ES-I3 (cell line): ENCODE results near the gene CFAP58.

ENCODE experiments used
- H3K36me3 ChIP-seq: 2 replicates; pipeline ENCODE4 v1.6.1; 2013; ENCODE audit warnings: mild to moderate bottlenecking, low read length, control low read depth, moderate library complexity; ENCODE audit not compliant: insufficient read depth
- H3K4me1 ChIP-seq: 2 replicates; pipeline ENCODE4 v1.6.1; 2013; ENCODE audit warnings: mild to moderate bottlenecking, control low read depth, low read length; ENCODE audit not compliant: insufficient read depth
- H3K9ac ChIP-seq: 2 replicates; pipeline ENCODE4 v1.6.1; 2013; ENCODE audit warnings: low read depth, mild to moderate bottlenecking, low read length, moderate library complexity
- H3K9me3 ChIP-seq: 2 replicates; pipeline ENCODE4 v1.6.1; 2013; ENCODE audit warnings: mild to moderate bottlenecking, low read length, moderate library complexity; ENCODE audit not compliant: control insufficient read depth, insufficient read depth

CFAP58 gene

GRCh38 chr10:104353325-104354048 is at the start of gene CFAP58:
CFAP58 (plus strand) TSS chr10:104353833; CDS start chr10:104353898, 65 bp downstream.
- Histone ChIP-seq H3K36me3 (no peaks in the 10 kb centered on the region), H3K4me1 (peaks cover 10% of the 10 kb centered on the region), H3K9me3 (no peaks in the 10 kb centered on the region), H3K9ac (peak within 1 kb of the TSS; percentile 74; the same call in 1 of the 2 replicates)

- 0 out of 2 replicates have a peak, but pooled peaks cover 3% of the 10 kb centered on the region for H3K36me3 ChIP-seq
- peaks cover 8% of the 10 kb centered on the region for H3K9me3 ChIP-seq
Measured at GRCh38 chr10:104304356-104304745, 49.3 kb upstream of the CFAP58 start.

GRCh38 chr10:104304927-104305326 is 48.7 kb upstream of the CFAP58 start:
- no peak overlapping the region for H3K9ac ChIP-seq
- peaks cover 8% of the 10 kb centered on the region for H3K9me3 ChIP-seq
- peaks cover 3% of the 10 kb centered on the region; the same call in 1 of the 2 replicates for H3K4me1 ChIP-seq
- no peaks in the 10 kb centered on the region for H3K36me3 ChIP-seq

More at GRCh38 chr10:104304356-104304745, 49.3 kb upstream of the CFAP58 start:
- H3K4me1 ChIP-seq = peaks cover 3% of the 10 kb centered on the region; the same call in 1 of the 2 replicates
- H3K9ac ChIP-seq = no peak overlapping the region

GRCh38 chr10:104306897-104307296 is 46.7 kb upstream of the CFAP58 start:
- peaks cover 8% of the 10 kb centered on the region for H3K9me3 ChIP-seq
- no peaks in the 10 kb centered on the region for H3K36me3 ChIP-seq
- peaks cover 3% of the 10 kb centered on the region; the same call in 1 of the 2 replicates for H3K4me1 ChIP-seq
- no peak overlapping the region for H3K9ac ChIP-seq

- peaks cover 8% of the 10 kb centered on the region for H3K9me3 ChIP-seq
- no peak overlapping the region for H3K9ac ChIP-seq
- peaks cover 3% of the 10 kb centered on the region; the same call in 1 of the 2 replicates for H3K4me1 ChIP-seq
- no peaks in the 10 kb centered on the region; the same call in 1 of the 2 replicates for H3K36me3 ChIP-seq
Measured at GRCh38 chr10:104307576-104308438, 45.8 kb upstream of the CFAP58 start.

- H3K9ac ChIP-seq = no peak overlapping the region
- peaks cover 3% of the 10 kb centered on the region; the same call in 1 of the 2 replicates for H3K4me1 ChIP-seq
- no peaks in the 10 kb centered on the region; the same call in 1 of the 2 replicates for H3K36me3 ChIP-seq
- H3K9me3 ChIP-seq = peaks cover 8% of the 10 kb centered on the region
Measured at GRCh38 chr10:104308439-104308903, 45.2 kb upstream of the CFAP58 start.

GRCh38 chr10:104309980-104310978 is 43.4 kb upstream of the CFAP58 start:
- Histone ChIP-seq H3K36me3 (peaks cover 7% of the 10 kb centered on the region), H3K4me1 (peaks cover 3% of the 10 kb centered on the region; the same call in 1 of the 2 replicates), H3K9ac (no peak overlapping the region), H3K9me3 (no peaks in the 10 kb centered on the region)

- H3K9ac ChIP-seq = no peak overlapping the region
- no peaks in the 10 kb centered on the region for H3K9me3 ChIP-seq
- no peaks in the 10 kb centered on the region for H3K4me1 ChIP-seq
- H3K36me3 ChIP-seq = peaks cover 7% of the 10 kb centered on the region
Measured at GRCh38 chr10:104311184-104311720, 42.4 kb upstream of the CFAP58 start.

- peaks cover 7% of the 10 kb centered on the region for H3K36me3 ChIP-seq
- no peak overlapping the region for H3K9ac ChIP-seq
- peaks cover 24% of the 10 kb centered on the region for H3K4me1 ChIP-seq
- no peaks in the 10 kb centered on the region for H3K9me3 ChIP-seq
Measured at GRCh38 chr10:104314591-104315485, 38.8 kb upstream of the CFAP58 start.

GRCh38 chr10:104315486-104315921 is 38.1 kb upstream of the CFAP58 start:
- no peak overlapping the region for H3K9ac ChIP-seq
- H3K4me1 ChIP-seq = peaks cover 27% of the 10 kb centered on the region
- no peaks in the 10 kb centered on the region for H3K9me3 ChIP-seq
- peaks cover 7% of the 10 kb centered on the region for H3K36me3 ChIP-seq

- H3K36me3 ChIP-seq = peaks cover 7% of the 10 kb centered on the region
- H3K4me1 ChIP-seq = peaks cover 27% of the 10 kb centered on the region
Measured at GRCh38 chr10:104316321-104317099, 37.1 kb upstream of the CFAP58 start.

GRCh38 chr10:104317269-104317710 is 36.3 kb upstream of the CFAP58 start:
- H3K36me3 ChIP-seq = peaks cover 7% of the 10 kb centered on the region
- H3K9me3 ChIP-seq = no peaks in the 10 kb centered on the region
- peaks cover 35% of the 10 kb centered on the region for H3K4me1 ChIP-seq
- no peak overlapping the region for H3K9ac ChIP-seq

More at GRCh38 chr10:104316321-104317099, 37.1 kb upstream of the CFAP58 start:
- no peaks in the 10 kb centered on the region for H3K9me3 ChIP-seq
- H3K9ac ChIP-seq = no peak overlapping the region
